Right cardiac atrium (tissue), 5 donors: ENCODE results near the gene TMPRSS9. TPM values are rescaled to one million over a fixed set of nuclear protein-coding genes. Genes with fewer than 3 reads are reported as not detected.

Experiments used
- ATAC-seq, 2 donors: fragments of 200-7000 bp; cut with Tn5 transposase; one replicate each; pipeline versions ENCODE4 v1.8.0 to v1.9.1; 2020; ENCODE audit warnings: moderate library complexity in 2 of 2, mild to moderate bottlenecking in 1 of 2
- DNase-seq, 3 donors: peaks; one replicate each; pipeline ENCODE4 v3.0.0-alpha.2; 2020
- H3K27ac ChIP-seq: one replicate; pipeline ENCODE4 v1.5.1; 2013; ENCODE audit warnings: mild to moderate bottlenecking, low read length, control low read depth, moderate library complexity
- H3K27me3 ChIP-seq: one replicate; pipeline ENCODE4 v1.6.1; 2013; ENCODE audit not compliant: control insufficient read depth, insufficient read depth
- H3K4me1 ChIP-seq: one replicate; pipeline ENCODE4 v1.6.1; 2013; ENCODE audit warnings: low read length; ENCODE audit not compliant: control insufficient read depth, insufficient read depth
- H3K4me3 ChIP-seq: one replicate; pipeline ENCODE4 v1.5.1; 2013; ENCODE audit warnings: low read length, control low read depth
- H3K9me3 ChIP-seq: one replicate; pipeline ENCODE4 v1.6.1; 2013; ENCODE audit warnings: low read length; ENCODE audit not compliant: control insufficient read depth
- WGBS: extraction: QIAGEN DNeasy Blood & Tissue Kit; methylation state at CpG from one replicate; pipeline ENCODE4 v1.1.7; 2013; 5-methylcytosine and 5-hydroxymethylcytosine counted together
- intact Hi-C, 4 donors: fragments of 100-400 bp; cut with DNase I; formaldehyde crosslinking; loops; one replicate each; pipeline versions ENCODE4 v1.11.0 to v1.14.0; 2022 to 2023
- polyA plus RNA-seq: library from polyadenylated mRNA; stranded (reverse); fragments of 200-250 nt; gene quantifications from one replicate; pipeline ENCODE4 v1.2.3, GENCODE V29; 2013
- total RNA-seq, 4 donors: library from RNA; stranded (reverse); fragmentation: NEBNext Ultra II Directional; extraction: Animal tissue kit (Norgen Biotek cat#: 25700); gene quantifications; one replicate each; pipeline ENCODE4 v1.2.1, GENCODE V29; 2021
- donor health status: healthy with polysubstance abuse.
- donor health status: DM: no; HTN: yes; CAD: no.
- donor health status: DM: no; HTN: no; CAD: no.
- donor health status: DM: no; HTN: yes; CAD: no; lungs with severe emphysema.
- donor health status: DM: yes; HTN: yes; CAD: no.

Gene TMPRSS9
- total and polyA plus RNA-seq, 5 donors = 0.09 to 0.12 TPM; not detected in 3

DNA sequence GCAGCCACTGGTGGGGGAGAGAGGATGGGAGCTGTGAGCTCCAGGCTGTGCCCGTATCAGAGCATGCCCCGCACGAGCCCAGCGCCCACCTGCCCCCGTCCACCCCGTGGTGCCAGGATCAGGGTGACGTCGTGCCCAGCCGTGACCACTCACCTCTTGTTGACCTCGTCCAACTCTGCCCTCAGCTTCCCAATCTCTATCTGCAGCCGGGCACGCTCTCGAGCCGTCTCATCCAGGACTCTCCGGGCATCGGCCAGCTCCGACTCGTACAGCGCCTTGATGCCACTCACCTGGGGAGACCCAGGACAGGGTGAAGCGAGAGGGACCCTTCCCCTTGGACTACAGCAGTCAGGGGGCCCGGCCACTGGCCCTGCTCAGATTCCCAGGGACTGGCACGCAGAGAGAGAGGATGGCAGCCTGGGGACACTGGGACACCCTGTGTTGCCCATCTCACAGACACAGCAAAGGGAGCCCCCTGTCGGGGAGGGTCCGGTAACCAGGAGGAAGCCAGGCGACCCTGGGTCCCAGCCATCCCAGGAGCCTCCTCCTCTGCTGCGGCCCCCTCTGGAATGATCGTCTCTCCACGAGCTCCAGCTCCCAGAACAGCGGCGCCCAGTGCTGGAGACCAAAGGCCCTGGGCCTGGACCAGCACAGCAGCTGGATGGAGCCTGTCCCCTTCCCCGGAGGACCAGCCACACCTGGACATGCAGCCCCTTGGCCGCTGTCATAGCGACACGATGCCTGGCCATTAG is 84.4 kb downstream of the TMPRSS9 start:
- H3K27me3 ChIP-seq = no peaks in the 10 kb centered on the region
- H3K9me3 ChIP-seq = no peaks in the 10 kb centered on the region
- intact Hi-C loops = no loop called here
- DNase-seq = peak in 2 of 3 donors; percentile 48 to 54
- ATAC-seq = no peak
- H3K4me3 ChIP-seq = no peak overlapping the region
- 93% methylated on average over 34 of the region's 34 CpGs for WGBS
- H3K27ac ChIP-seq = no peak overlapping the region
- no peaks in the 10 kb centered on the region for H3K4me1 ChIP-seq

DNA sequence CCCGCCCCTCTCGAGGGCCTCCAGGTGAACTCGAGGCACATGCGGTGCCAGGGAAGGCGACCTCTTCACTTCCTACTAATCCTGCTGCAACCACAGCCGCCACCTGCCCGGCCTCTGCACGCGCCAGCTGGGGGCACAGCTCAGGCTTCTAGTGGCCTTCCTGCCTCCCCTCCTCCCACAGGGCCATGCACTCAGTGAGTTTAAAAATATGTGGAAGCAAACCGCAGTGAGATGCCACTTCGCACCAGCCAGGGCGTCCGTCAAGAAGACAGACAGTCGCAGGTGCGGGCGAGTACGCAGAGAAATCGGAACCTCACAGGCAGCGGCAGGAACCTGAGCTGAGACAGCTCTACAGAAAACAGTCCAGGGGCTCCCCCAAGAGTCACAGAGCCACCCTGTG is 86.3 kb downstream of the TMPRSS9 start:
- 62% methylated on average over 19 of the region's 19 CpGs for WGBS
- Histone ChIP-seq H3K4me1 (no peaks in the 10 kb centered on the region), H3K27me3 (no peaks in the 10 kb centered on the region), H3K9me3 (no peaks in the 10 kb centered on the region), H3K4me3 (no peak overlapping the region), H3K27ac (no peak overlapping the region)
- ATAC-seq (no peak), DNase-seq (peak in 1 of 3 donors; percentile 47)
- intact Hi-C loops = no loop called here

DNA sequence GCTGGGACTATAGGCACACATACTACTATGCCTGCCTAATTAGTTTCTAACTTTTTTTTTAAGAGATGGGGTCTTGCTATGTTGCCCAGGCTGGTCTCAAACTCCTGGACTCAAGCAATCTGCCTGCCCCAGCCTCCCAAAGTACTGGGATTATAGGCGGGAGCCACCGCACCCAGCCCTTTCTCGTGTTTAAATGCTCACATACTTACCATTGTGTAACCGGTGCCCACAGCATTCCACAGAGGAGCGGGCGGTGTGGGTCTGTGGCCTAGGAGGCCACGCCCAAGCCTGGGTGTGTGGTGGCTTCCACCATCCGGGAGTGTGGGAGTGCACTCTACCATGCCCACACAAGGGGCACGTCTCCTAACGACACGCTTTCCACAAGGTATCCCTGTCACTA is 89.0 kb downstream of the TMPRSS9 start:
- intact Hi-C loops = no loop called here
- Histone ChIP-seq H3K9me3 (no peaks in the 10 kb centered on the region), H3K4me3 (no peak overlapping the region), H3K27me3 (no peaks in the 10 kb centered on the region), H3K27ac (no peak overlapping the region), H3K4me1 (no peaks in the 10 kb centered on the region)
- ATAC-seq = no peak
- WGBS = 97% methylated on average over 11 of the region's 11 CpGs
- DNase-seq = no peak

DNA sequence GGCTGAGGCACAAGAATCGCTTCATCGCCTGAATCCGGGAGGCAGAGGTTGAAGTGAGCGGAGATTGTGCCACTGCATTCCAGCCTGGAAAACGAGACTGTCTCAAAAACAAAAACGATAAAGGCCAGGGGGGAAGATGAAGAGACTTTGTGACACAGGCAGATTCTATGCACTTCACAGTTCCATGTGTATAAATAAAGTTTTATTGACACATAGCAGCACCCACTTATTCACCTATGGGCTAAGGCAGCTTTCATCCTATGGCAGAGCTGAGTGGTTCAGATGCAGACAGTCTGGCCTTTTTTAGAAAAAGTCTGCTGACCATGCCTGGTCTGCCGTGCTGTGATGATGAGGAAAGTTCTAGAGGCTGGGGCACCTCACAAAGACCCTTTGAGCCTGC is 91.1 kb downstream of the TMPRSS9 start:
- Histone ChIP-seq H3K27ac (no peak overlapping the region), H3K4me3 (no peak overlapping the region), H3K4me1 (no peaks in the 10 kb centered on the region), H3K9me3 (no peaks in the 10 kb centered on the region), H3K27me3 (no peaks in the 10 kb centered on the region)
- no peak for DNase-seq
- ATAC-seq = no peak
- intact Hi-C loops = no loop called here
- 91% methylated on average over 7 of the region's 7 CpGs for WGBS

DNA sequence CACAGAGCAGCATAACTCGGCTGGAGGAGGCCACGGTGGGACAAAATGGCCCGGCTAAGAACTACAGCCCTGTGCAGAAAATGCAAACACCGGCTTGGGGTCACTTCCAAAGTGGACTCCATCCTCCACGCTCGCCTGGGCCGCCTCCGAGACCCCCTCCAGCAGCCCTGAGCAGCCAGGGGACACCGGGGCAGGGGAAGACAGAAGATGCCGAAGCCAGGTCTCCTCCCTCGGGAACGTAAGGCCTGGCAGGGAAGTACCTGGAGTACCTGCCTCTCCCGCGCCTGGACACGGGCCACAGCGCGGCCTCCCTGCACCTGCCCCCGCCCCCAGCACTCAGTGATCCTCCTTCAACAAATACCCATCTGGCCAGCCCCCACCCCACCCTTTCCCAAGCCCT is 91.7 kb downstream of the TMPRSS9 start:
- Histone ChIP-seq H3K4me1 (no peaks in the 10 kb centered on the region), H3K27me3 (no peaks in the 10 kb centered on the region), H3K4me3 (no peak overlapping the region), H3K9me3 (no peaks in the 10 kb centered on the region), H3K27ac (no peak overlapping the region)
- no peak for ATAC-seq
- WGBS = 94% methylated on average over 18 of the region's 18 CpGs
- peak in 2 of 3 donors; percentile 30 to 44 for DNase-seq
- intact Hi-C loops = no loop called here

DNA sequence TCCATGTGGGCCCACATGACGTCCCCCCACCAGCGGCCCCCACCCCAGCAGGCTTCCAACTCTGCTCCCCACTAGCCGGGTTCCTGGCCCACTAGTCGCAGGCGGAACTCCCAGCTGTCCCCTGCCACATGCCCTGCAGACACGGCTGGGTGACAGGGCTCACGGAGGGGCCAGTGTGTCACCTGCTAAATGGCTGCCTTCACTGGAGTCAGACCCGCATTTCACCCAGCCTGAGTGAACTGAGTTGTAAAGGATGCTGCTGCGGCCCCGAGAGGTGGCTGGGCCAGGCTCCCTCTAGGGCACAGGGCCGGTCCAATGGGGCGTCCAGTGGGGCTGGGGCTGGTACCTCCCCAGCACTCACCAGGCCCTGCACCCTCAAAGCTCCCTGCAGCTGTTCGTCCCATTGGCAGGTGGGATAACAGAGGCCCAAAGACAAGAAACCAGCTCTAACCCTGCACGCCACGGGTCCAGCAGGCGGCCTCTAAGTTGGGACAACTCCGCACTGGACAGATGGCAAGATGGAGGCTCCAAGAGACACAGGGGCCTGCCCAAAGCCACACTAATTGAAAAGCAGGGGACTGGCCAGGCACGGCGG is 93.5 kb downstream of the TMPRSS9 start:
- ATAC-seq (no peak), DNase-seq (peak in 2 of 3 donors; percentile 40 to 48)
- H3K4me3 ChIP-seq = no peak overlapping the region
- intact Hi-C loops = no loop called here
- no peak overlapping the region for H3K27ac ChIP-seq
- no peaks in the 10 kb centered on the region for H3K9me3 ChIP-seq
- no peaks in the 10 kb centered on the region for H3K27me3 ChIP-seq
- no peaks in the 10 kb centered on the region for H3K4me1 ChIP-seq
- 91% methylated on average over 19 of the region's 19 CpGs for WGBS

DNA sequence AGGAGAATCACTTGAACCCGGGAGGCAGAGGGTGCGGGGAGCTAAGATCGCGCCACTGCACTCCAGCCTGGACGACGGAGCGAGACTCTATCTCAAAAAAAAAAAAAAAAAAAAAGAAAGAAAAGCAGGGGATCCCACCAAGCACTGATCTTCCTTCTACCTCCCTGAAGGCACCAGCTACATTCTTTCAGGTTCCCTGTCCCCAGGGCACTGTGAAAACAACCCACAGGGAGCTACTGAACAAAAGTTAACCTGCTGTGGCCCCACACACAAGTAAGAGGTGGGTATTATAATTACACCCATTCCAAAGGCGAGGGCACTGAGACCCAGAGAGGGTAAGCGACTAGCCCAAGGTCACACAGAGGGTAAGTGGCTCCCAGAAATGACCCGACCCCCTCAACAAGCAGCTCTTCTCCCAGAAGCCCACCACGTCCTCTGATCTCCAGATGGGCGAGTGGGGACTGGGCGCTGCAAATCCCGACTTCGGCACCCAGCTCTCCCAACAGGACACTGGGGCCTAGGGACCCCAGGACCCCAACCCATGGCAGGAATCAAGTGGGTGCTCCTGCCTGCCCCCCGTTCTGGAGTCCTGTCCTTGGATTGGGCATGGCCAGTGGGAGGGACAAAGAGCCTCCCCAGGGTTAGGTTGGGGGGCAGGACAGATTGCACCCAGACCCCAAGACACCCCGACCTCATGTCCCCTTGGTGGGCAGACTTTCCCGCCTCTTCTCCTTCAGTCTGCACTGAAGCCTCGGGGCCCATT is 94.3 kb downstream of the TMPRSS9 start:
- WGBS = 91% methylated on average over 19 of the region's 19 CpGs
- Histone ChIP-seq H3K4me3 (no peak overlapping the region), H3K27ac (no peak overlapping the region), H3K27me3 (no peaks in the 10 kb centered on the region), H3K4me1 (no peaks in the 10 kb centered on the region), H3K9me3 (no peaks in the 10 kb centered on the region)
- intact Hi-C loops = no loop called here
- DNase-seq (peak in 1 of 3 donors; percentile 31), ATAC-seq (no peak)

DNA sequence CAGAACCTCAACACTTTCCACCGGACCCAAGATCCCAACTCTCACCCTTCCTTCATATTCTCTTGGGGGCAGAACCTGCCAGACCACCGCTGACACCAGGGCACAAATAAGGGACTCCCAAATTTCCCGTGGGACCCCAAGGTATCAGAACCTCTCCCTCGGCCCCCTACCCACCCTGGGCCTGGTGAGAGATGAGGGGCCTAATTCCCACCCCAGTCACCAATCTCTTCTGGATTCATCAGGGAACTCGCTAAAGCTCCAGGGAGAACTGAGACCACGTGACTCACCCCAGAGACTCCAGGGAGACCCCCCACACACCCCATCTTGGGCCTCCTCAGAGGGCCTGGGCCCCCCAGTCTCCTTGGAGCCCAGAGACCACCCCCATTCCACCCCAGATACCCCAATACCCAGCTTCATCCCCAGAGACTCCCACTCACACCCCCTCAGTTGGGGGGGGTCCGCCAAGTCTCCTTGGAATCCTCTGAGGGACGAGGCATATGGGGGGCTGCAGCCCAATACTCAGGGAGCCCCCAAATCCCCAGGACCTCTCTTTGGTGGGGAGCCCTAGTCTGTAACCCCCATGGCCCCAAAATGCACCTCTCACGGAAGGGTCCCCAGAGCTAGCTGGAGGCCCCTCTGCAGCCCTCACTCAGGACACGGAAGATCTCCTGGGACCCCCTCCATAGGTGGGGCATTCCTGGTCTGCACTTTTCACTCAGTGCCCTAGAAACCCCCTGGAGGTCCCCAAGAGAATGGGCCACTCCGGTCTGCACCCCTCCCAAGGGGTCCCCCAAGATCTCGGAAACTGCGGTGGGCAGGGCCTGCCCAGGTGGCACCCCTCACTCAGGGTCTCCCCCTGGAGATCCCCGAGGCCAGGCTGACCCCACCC is 95.1 kb downstream of the TMPRSS9 start:
- ATAC-seq (peak; percentile 2 to 19), DNase-seq (no peak)
- intact Hi-C loops = no loop called here
- 72% methylated on average over 14 of the region's 14 CpGs for WGBS
- Histone ChIP-seq H3K9me3 (no peaks in the 10 kb centered on the region), H3K4me3 (peak overlapping the region; percentile 86), H3K27ac (no peak overlapping the region), H3K27me3 (no peaks in the 10 kb centered on the region), H3K4me1 (no peaks in the 10 kb centered on the region)

DNA sequence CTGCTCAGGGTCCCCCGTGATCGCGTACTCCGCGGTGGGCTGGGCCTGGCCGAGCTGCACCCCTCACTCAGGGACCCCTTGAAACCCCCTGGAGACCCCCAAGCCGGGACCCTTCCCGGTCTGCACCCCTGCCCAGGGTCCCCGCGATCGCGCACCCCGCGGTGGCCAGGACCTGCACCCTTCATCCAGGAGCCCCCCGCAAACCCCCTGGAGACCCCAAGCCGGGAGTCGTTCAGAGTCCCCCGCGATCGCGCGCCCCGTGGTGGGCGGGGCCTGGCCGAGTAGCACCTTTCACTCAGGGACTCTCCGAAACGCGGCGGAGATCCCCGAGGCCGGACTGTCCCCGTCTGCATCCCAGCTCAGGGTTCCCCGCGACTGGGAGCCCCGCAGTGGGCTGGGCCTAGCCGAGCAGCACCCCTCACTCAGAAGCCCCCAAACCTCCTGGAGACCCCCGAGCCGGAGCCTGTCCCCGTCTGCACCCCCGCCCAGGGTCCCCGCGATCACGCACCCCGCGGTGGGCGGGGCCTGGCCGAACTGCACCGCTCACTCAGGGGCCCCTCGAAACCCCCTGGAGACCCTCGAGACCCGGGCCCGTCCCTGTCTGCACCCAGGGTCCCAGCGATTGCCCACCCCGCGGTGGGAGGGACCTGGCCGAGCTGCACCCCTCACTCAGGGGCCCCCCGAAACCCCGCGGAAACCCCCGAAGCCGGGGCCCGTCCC is 95.9 kb downstream of the TMPRSS9 start:
- Histone ChIP-seq H3K27me3 (no peaks in the 10 kb centered on the region), H3K9me3 (no peaks in the 10 kb centered on the region), H3K27ac (no peak overlapping the region), H3K4me1 (no peaks in the 10 kb centered on the region), H3K4me3 (peak overlapping the region; percentile 86)
- DNase-seq (peak; percentile 53 to 80 (median 79)), ATAC-seq (peak; percentile 11 to 20)
- WGBS = 2% methylated on average over 62 of the region's 62 CpGs
- intact Hi-C loops = no loop called here

DNA sequence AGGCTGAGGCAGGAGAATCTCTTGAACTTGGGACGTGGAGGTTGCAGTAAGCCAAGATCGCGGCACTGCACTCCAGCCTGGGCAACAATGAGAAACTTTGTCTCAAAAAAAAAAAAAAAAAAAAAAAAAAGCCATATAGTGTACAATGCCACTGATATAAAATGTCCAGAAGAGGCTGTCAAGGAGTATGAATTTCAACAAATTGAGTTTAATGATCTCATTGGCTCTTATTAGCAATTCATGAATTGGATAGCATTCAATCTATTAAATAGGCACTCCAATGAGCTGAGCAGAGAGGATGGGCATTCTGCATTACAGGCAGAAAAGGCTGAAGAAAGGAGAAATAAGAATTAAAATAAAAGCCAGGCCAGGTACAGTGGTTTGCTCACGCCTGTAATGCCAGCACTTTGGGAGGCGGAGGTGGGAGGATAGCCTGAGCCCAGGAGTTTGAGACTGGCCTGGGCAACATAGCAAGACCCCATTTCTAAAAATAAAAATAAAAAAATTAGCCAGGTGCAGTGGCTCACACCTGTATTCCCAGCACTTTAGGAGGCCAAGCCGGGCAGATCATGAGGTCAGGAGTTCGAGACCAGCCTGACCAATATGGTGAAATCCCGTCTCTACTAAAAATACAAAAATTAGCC is 97.5 kb downstream of the TMPRSS9 start:
- intact Hi-C loops = no loop called here
- Histone ChIP-seq H3K9me3 (no peaks in the 10 kb centered on the region), H3K27ac (peak overlapping the region; percentile 78), H3K4me3 (peak overlapping the region; percentile 86), H3K4me1 (no peaks in the 10 kb centered on the region), H3K27me3 (no peaks in the 10 kb centered on the region)
- DNase-seq (no peak), ATAC-seq (no peak)
- 87% methylated on average over 8 of the region's 8 CpGs for WGBS
